Transverse colon (tissue), 4 donors: ENCODE results near the gene TAF1. TPM values are rescaled to one million over a fixed set of nuclear protein-coding genes. Genes with fewer than 3 reads are reported as not detected.
A peak's percentile ranks its signal among the peaks of the same experiment; 100 is the strongest.

Experiments used
- DNase-seq: peaks from one replicate; pipeline ENCODE4 v3.0.0-alpha.2; 2019
- H3K27ac ChIP-seq, 4 donors: fragments of 200-600 bp; sonication (generic); 2 replicates each; pipeline ENCODE4 v1.5.1; 2016 to 2018; ENCODE audit warnings: inconsistent platforms in 4 of 4
- H3K27me3 ChIP-seq: fragments of 200-600 bp; sonication (generic); 2 replicates; pipeline ENCODE4 v1.5.1; 2017; ENCODE audit warnings: inconsistent platforms
- H3K36me3 ChIP-seq, 4 donors: fragments of 200-600 bp; sonication (generic); 2 replicates each; pipeline ENCODE4 v1.5.1; 2017 to 2019; ENCODE audit warnings: inconsistent platforms in 4 of 4
- H3K4me1 ChIP-seq, 4 donors: fragments of 200-600 bp; sonication (generic); 2 replicates each; pipeline ENCODE4 v1.5.1; 2017 to 2020; ENCODE audit warnings: inconsistent platforms in 4 of 4
- H3K4me3 ChIP-seq, 4 donors: fragments of 200-600 bp; sonication (generic); 1 replicate in 1 of 4; 2 replicates in 3 of 4; pipeline versions ENCODE4 v1.5.1 to v1.6.1; 2017 to 2019; ENCODE audit warnings: inconsistent platforms in 4 of 4
- H3K9me3 ChIP-seq, 2 donors: fragments of 200-600 bp; sonication (generic); 2 replicates each; pipeline ENCODE4 v1.5.1; 2017 to 2019; ENCODE audit warnings: inconsistent platforms in 2 of 2
- EP300 ChIP-seq: sonication (generic); formaldehyde crosslinking; IDR thresholded peaks from one replicate; pipeline ENCODE4 v1.6.1; 2017; ENCODE audit warnings: antibody characterized with exemption, low read depth
- POLR2A ChIP-seq: fragments of 450-650 bp; IDR thresholded peaks from one replicate; pipeline ENCODE4 v1.6.1; 2016; ENCODE audit warnings: antibody characterized with exemption, mild to moderate bottlenecking, moderate library complexity
- POLR2AphosphoS5 ChIP-seq, 3 donors: sonication (generic); formaldehyde crosslinking; IDR thresholded peaks; one replicate each; pipeline ENCODE4 v1.6.1; 2016; ENCODE audit warnings: antibody characterized with exemption in 3 of 3
- WGBS, 2 donors: methylation state at CpG; one replicate each; pipeline ENCODE4 v1.1.5; 2018; ENCODE audit warnings: low coverage in 1 of 2; 5-methylcytosine and 5-hydroxymethylcytosine counted together
- in situ Hi-C, 4 donors: fragments of 200-750 bp; cut with MboI; loops; one replicate each; pipeline versions ENCODE4 v1.15.0 to v1.15.1; 2017; ENCODE audit warnings: low sequenced_read_pairs in 3 of 4, low pct_ligation_motif_present in 1 of 4, low pct_unique_long_range_greater_than_20kb in 1 of 4
- intact Hi-C: fragments of 100-400 bp; cut with DNase I; formaldehyde crosslinking; loops from one replicate; pipeline ENCODE4 v1.15.1; 2023; ENCODE audit warnings: low total_unique reads
- total RNA-seq, 4 donors: library from RNA; depleted of rRNA; stranded (reverse); fragments of >200 nt; gene quantifications; one replicate each; pipeline ENCODE4 v1.1.0, GENCODE V29; 2016
- TF ChIP-seq, protein P1 (sequence below), 5 experiments: fragments of 200-600 bp in 3 of 5; fragments of 450-650 bp in 2 of 5; sonication (generic) in 3 of 5; IDR thresholded peaks; 1 replicate in 2 of 5; 2 replicates in 3 of 5; pipeline ENCODE4 v1.5.1; 2016 to 2017; ENCODE audit warnings: antibody characterized with exemption in 5 of 5, inconsistent platforms in 3 of 5, mild to moderate bottlenecking in 2 of 5, moderate library complexity in 1 of 5

Gene TAF1
- total RNA-seq, 4 donors from 2014 or later: 35.2 to 65.4 (median 39.3) TPM

- intact Hi-C loops: no loop called here
- no peak overlapping the region for H3K4me3 ChIP-seq
- no peak for DNase-seq
- no peaks in the 10 kb centered on the region for H3K4me1 ChIP-seq
- WGBS, 2 donors: 71 to 75% methylated on average over 2 to 4 of the region's 4 CpGs
- H3K9me3 ChIP-seq: no peaks in the 10 kb centered on the region
- H3K36me3 ChIP-seq: no peaks in the 10 kb centered on the region
- TF ChIP-seq, protein P1, sequence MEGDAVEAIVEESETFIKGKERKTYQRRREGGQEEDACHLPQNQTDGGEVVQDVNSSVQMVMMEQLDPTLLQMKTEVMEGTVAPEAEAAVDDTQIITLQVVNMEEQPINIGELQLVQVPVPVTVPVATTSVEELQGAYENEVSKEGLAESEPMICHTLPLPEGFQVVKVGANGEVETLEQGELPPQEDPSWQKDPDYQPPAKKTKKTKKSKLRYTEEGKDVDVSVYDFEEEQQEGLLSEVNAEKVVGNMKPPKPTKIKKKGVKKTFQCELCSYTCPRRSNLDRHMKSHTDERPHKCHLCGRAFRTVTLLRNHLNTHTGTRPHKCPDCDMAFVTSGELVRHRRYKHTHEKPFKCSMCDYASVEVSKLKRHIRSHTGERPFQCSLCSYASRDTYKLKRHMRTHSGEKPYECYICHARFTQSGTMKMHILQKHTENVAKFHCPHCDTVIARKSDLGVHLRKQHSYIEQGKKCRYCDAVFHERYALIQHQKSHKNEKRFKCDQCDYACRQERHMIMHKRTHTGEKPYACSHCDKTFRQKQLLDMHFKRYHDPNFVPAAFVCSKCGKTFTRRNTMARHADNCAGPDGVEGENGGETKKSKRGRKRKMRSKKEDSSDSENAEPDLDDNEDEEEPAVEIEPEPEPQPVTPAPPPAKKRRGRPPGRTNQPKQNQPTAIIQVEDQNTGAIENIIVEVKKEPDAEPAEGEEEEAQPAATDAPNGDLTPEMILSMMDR (IDR thresholded peaks at IDR 0.05): no peak
- TF ChIP-seq EP300 (no peak), POLR2A (no peak), POLR2AphosphoS5 (IDR thresholded peaks at IDR 0.05) (no peak)
- H3K27ac ChIP-seq: no peak overlapping the region
- in situ Hi-C loops: no loop called here
- no peaks in the 10 kb centered on the region for H3K27me3 ChIP-seq
Observed at GRCh38 chrX:71482228-71482958, 116.2 kb downstream of the TAF1 start.

- no peaks in the 10 kb centered on the region for H3K9me3 ChIP-seq
- H3K36me3 ChIP-seq: no peaks in the 10 kb centered on the region
- no peak for DNase-seq
- intact Hi-C loops (no loop called here), in situ Hi-C loops (no loop called here)
- TF ChIP-seq POLR2A (no peak), EP300 (no peak)
- TF ChIP-seq, protein P1 (IDR thresholded peaks at IDR 0.05): no peak
- H3K27ac ChIP-seq: no peak overlapping the region
- H3K4me1 ChIP-seq: no peaks in the 10 kb centered on the region
- no peak overlapping the region for H3K4me3 ChIP-seq
- no peaks in the 10 kb centered on the region for H3K27me3 ChIP-seq
Observed at GRCh38 chrX:71487814-71488213, 121.7 kb downstream of the TAF1 start.

DNA sequence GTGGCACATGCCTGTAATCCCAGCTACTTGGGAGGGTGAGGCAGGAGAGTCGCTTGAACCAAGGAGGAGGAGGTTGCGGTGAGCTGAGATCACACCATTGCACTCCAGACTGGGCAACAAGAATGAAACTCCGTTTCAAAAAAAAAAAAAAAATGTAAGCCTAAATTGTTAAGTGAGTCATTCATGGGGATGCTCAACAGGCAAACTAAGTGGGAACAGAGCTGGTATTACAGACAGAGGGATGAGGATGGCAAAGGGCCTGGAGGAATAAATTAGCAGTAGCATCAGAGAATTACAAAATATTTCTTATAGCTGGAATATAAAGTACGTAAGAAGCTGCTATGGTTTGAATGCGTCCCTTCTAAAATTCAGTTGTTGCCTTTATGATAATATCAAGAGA is 123.4 kb downstream of the TAF1 start:
- Histone ChIP-seq H3K9me3 (no peaks in the 10 kb centered on the region), H3K4me3 (no peak overlapping the region), H3K36me3 (no peaks in the 10 kb centered on the region), H3K27me3 (no peaks in the 10 kb centered on the region), H3K4me1 (no peaks in the 10 kb centered on the region), H3K27ac (no peak overlapping the region)
- intact Hi-C loops (no loop called here), in situ Hi-C loops (no loop called here)
- TF ChIP-seq POLR2A (no peak), POLR2AphosphoS5 (IDR thresholded peaks at IDR 0.05) (no peak), EP300 (no peak)
- TF ChIP-seq, protein P1 (IDR thresholded peaks at IDR 0.05): no peak
- no peak for DNase-seq
- WGBS, 2 donors: 78 to 92% methylated on average over 2 to 5 of the region's 5 CpGs

- H3K27ac ChIP-seq: peak overlapping the region; percentile 6 to 47 (median 42)
- TF ChIP-seq POLR2AphosphoS5 (IDR thresholded peaks at IDR 0.05) (no peak), POLR2A (no peak), EP300 (no peak)
- TF ChIP-seq, protein P1 (IDR thresholded peaks at IDR 0.05): no peak
Observed at GRCh38 chrX:71492231-71493065, 126.3 kb downstream of the TAF1 start.

More at GRCh38 chrX:71492231-71493065, 126.3 kb downstream of the TAF1 start:
- DNase-seq: peak; percentile 44
- no peaks in the 10 kb centered on the region for H3K4me1 ChIP-seq
- intact Hi-C loops (no loop called here), in situ Hi-C loops (no loop called here)
- H3K36me3 ChIP-seq: no peaks in the 10 kb centered on the region
- no peaks in the 10 kb centered on the region for H3K9me3 ChIP-seq
- H3K27me3 ChIP-seq: no peaks in the 10 kb centered on the region
- H3K4me3 ChIP-seq: peak overlapping the region; percentile 37 to 62 (median 40)
- 67% methylated on average over 73 of the region's 76 CpGs; no CpG with 5 or more reads in 1 of the 2 donors for WGBS, 2 donors
